Measurements from ENCODE around the gene UNC119B. TPM values are rescaled to one million over a fixed set of nuclear protein-coding genes. Genes with fewer than 3 reads are reported as not detected.

The UNC119B gene
- total RNA-seq, 1 experiment from 2014 or later = 51.5 TPM

- no peak overlapping the region for H3K4me3 Mint-ChIP-seq
- H3K9me3 Mint-ChIP-seq = no peaks in the 10 kb centered on the region
- Histone ChIP-seq H3K56ac (ENCODE audit: insufficient read length, low read depth, low read length) (no peak overlapping the region), H4K91ac (ENCODE audit: insufficient read length, low read depth, low read length) (no peak overlapping the region), H2AFZ (ENCODE audit: low read length) (no peak overlapping the region), H3K4ac (ENCODE audit: low read depth, low read length) (no peak overlapping the region), H4K5ac (ENCODE audit: insufficient read length, low read depth, low read length) (no peak overlapping the region), H3K14ac (ENCODE audit: insufficient read depth, low read length) (no peak overlapping the region; the same call in 1 of the 2 replicates), H3K9me3 (ENCODE audit: control insufficient read depth, low read depth, low read length) (no peaks in the 10 kb centered on the region), H2BK12ac (ENCODE audit: insufficient read length, low read depth, low read length) (no peak overlapping the region), H2BK5ac (ENCODE audit: insufficient read length, low read length) (no peak overlapping the region), H2BK20ac (ENCODE audit: low read depth, low read length, poor library complexity, severe bottlenecking) (no peak overlapping the region), H4K8ac (replicated peaks; ENCODE audit: insufficient read length, low read depth, low read length) (no peak overlapping the region), H3K9ac (ENCODE audit: extremely low read depth, insufficient read length, low read length) (no peak overlapping the region), H4K20me1 (ENCODE audit: control insufficient read depth, insufficient read depth, insufficient read length) (no peaks in the 10 kb centered on the region), H3K27me3 (ENCODE audit: insufficient read depth, low read length) (no peaks in the 10 kb centered on the region), H3K79me1 (ENCODE audit: insufficient read depth, low read depth, low read length, poor library complexity, severe bottlenecking) (no peaks in the 10 kb centered on the region), H3K4me2 (ENCODE audit: insufficient read depth, insufficient read length, low read length) (no peak overlapping the region), H2BK120ac (ENCODE audit: low read depth, low read length, poor library complexity, severe bottlenecking) (no peak overlapping the region), H3K23me2 (ENCODE audit: insufficient read length, low read depth, low read length, poor library complexity, severe bottlenecking) (no peaks in the 10 kb centered on the region), H2BK15ac (ENCODE audit: low read depth, low read length) (no peak overlapping the region), H3K79me2 (ENCODE audit: insufficient read depth, low read length) (no peaks in the 10 kb centered on the region), H3K27ac (ENCODE audit: insufficient read length, low read depth, low read length) (no peak overlapping the region), H3K18ac (ENCODE audit: insufficient read length, low read depth, low read length) (no peak overlapping the region), H3T11ph (ENCODE audit: low read length) (no peak overlapping the region), H3K23ac (ENCODE audit: insufficient read length, low read depth, low read length) (no peak overlapping the region), H2AK5ac (ENCODE audit: insufficient read length, low read length) (no peak overlapping the region), H3K4me1 (ENCODE audit: insufficient read depth, low read length) (no peaks in the 10 kb centered on the region)
- no peak overlapping the region for H3K27ac Mint-ChIP-seq
- H3K36me3 Mint-ChIP-seq (ENCODE audit: insufficient read depth in 1 of 3, low read depth in 3 of 3) = no peaks in the 10 kb centered on the region
- TF ChIP-seq CTCF (conservative IDR thresholded peaks at IDR 0.05) = no peak
- no peaks in the 10 kb centered on the region for H3K27me3 Mint-ChIP-seq (ENCODE audit: low read depth)
- WGBS (ENCODE audit: extremely low coverage, insufficient read length, low lambda C conversion rate) = no CpG with 5 or more reads among the region's 15 CpGs
- H3K4me1 Mint-ChIP-seq = no peaks in the 10 kb centered on the region
- DNase-seq = no peak
Observed at GRCh38 chr12:120740871-120741270, 30.6 kb downstream of the UNC119B start.
